SKM-1 (cell line): ENCODE results near the gene RMND1.
A peak's percentile ranks its signal among the peaks of the same experiment; 100 is the strongest.
"Not testable (repeated sequence)": the region's sequence is repeated elsewhere in the genome, so short reads cannot be mapped to it uniquely, and the experiment has no call there.

Experiments used
- DNase-seq: peaks from one replicate; lab custom pipeline; 2025; ENCODE audit not compliant: unreplicated experiment; lab: John Stamatoyannopoulos, UW

The RMND1 gene, protein sequence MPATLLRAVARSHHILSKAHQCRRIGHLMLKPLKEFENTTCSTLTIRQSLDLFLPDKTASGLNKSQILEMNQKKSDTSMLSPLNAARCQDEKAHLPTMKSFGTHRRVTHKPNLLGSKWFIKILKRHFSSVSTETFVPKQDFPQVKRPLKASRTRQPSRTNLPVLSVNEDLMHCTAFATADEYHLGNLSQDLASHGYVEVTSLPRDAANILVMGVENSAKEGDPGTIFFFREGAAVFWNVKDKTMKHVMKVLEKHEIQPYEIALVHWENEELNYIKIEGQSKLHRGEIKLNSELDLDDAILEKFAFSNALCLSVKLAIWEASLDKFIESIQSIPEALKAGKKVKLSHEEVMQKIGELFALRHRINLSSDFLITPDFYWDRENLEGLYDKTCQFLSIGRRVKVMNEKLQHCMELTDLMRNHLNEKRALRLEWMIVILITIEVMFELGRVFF

DNA sequence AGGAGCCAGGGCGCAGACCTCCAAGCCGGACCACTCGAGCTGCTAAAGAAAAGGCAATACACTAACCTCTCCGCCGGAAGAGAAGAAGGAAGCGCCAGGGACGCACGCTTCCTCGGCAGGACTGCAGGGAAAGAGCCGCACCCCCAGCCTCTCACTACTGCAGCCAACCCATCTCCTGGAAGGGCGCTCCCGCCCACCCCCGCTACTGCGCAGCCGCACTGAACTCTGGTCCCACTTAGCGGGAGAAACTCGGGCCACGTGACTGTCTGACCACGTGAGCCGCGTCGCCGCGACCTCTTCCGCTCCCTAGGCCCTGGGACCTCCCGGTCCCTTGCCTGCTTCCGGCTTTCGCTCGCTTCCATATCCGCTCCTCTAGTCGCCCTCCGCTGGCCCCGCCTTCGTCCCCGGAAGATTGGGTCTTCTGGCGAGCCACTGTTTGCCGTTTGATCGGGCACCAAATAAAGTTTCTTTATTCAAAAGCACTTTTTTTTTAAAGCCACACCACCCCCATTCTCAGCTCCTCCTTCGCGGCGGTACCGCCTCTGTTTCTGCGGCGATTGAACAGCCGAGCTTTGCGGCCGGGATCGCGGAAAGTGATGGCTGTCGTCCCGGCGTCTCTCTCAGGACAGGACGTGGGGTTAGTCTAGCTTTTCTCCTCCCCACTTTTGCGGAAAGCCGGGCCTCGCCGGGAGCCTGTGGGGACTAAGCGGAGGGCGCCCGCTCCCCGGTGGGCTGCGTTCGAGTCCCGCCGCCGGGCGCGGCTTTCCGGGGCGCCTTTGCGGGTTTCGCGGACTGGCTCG is at the start of gene RMND1:
TSS of gene RMND1 (minus strand) at position 177 of the 800 bp plus-strand sequence. CDS start 6,315 bp downstream, outside the sequence.
- DNase-seq, result peak; percentile 99

DNA sequence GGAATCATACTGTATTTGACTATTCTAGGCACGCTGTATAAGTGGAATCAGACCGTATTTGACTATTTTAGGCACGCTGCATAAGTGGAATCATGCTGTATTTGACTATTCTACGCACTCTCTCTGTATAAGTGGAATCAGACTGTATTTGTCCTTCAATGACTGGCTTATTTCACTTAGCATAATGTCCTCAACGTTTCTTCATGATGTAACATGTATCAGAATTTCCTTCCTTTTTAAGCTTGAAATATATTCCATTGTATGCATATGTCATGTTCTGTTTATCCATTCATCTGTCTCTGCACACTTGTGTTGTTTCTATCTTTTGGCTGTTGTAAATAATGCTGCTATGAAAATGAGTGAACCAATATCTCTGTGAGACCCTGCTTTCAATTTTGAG is 47.6 kb upstream of the RMND1 start:
- no peak for DNase-seq

DNA sequence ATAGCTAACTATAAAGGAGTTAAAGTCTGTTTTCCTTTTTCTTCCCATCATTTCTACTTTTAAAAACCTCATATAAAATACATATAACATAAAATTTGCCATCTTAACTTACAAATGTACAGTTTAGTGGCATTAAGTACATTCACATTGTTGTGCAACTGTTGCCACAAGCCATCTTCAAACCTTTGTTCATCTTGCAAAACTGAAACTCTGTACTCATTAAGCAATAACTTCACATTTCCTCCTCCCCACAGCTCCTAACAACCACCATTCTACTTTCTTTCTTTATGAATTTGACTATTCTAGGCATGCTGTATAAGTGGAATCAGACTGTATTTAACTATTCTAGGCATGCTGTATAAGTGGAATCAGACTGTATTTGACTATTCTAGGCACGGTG is 46.4 kb upstream of the RMND1 start:
- peak; percentile 75 for DNase-seq

DNA sequence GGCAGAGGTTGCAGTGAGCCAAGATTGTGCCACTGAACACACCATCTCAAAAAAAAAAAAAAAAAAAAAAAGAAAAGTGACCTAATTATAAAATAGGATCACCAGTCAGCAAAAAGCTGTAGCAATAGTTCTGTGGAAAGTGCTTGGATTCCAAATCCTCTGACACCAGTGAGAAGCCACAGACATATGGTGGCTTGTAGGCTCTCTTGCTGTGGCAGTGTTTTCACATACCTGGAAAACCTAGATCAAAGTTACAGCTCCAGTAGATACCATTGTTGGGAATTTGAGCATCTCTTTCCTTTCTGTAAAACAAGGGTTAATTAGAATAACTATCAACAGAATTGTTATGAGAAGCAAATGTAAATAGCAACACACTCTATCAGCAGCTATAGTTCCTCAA is 46.0 kb upstream of the RMND1 start:
- no peak for DNase-seq

DNA sequence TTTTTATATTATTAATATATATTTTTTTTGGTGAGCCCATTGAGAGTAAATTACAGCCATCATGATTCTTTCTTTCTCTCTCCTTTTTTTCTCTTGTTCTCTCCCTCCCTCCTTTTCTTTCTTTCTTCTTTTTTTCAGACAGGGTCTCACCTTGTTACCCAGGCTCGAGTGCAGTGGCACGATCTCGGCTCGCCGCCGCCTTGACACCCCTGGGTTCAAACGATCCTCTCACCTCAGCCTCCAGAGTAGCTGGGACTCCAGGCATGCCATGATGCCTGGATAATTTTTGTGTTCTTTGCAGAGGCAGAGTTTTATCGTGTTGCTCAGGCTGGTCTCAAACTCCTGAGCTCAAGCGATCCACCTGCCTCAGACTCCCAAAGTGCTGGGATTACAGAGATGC is 43.5 kb upstream of the RMND1 start:
- no peak for DNase-seq

DNA sequence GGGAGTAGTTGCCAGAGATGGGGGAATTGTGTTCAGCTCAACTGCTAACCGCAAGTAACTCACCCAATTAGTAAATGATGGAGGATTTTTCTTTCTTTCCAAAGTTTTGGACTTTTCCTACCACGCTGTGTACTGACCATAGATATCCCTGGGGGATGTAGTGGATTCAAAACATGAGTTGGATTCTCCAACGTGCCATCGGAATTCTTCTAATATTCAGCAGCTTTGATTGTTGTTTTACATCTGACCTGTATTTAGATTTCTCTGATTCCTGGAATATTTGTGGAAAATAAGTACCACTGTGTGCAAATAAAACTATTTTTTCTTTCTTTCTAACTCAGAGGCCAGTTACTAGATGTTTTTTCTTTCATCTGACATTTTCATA is 43.0 kb upstream of the RMND1 start:
- DNase-seq, result no peak

DNA sequence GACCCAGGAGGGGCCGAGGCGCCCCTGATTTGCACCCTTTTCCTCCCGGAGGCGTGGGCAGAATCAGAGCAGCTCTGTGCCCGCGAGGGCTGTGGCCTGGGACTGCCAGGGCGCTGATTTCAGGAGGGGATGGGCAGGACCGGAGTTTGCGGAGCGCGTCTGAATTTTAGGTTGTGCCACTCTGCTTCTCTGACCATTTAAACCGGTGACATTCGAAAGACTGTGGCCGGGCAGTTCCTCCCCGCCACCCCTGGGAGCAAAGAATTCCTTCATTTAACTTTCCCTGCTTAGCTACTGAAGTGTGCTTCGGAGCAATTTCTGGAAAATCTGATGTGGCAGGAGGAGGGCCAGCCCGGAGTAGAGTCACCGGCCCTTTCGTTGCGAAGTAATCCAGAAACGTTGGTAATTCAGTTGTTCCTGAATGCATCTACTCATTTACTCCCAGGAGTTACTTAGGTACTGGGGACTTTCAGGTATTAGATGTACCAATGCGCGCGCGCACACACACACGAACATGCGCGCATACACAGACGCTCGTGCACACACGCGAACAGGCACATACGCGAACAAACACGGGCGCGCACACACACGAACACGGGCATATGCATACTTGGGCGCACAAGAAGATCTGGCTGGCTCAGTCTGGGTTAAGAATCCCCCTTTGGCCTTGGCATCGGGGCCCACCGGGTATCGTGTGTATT is 42.5 kb upstream of the RMND1 start:
- DNase-seq, result no peak

DNA sequence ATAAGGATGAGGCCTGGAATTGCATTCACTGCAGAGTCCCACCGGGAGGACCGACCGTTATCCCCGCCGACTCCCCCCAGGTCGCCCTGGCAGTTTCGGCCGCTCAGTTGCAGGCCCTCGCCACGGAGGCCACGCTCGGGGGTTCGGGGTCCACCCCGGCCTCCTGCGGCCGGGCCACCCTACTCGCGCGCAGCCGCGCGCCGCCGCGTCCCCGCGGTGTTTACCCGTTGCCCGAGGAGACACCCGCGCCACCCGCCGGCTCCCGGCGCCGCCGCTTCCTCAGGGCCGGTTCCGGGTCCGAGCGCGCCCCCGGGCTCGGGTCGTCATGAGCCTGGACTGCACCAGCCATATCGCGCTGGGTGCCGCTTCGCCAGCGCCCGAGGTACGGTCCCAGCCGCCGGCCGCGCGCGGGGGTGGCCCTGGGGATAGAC is 41.9 kb upstream of the RMND1 start, which contains the start of gene CCDC170:
TSS of gene CCDC170 (plus strand) at position 214 of the 431 bp plus-strand sequence. CDS start at position 326, 112 bp downstream.
- DNase-seq, result no peak

DNA sequence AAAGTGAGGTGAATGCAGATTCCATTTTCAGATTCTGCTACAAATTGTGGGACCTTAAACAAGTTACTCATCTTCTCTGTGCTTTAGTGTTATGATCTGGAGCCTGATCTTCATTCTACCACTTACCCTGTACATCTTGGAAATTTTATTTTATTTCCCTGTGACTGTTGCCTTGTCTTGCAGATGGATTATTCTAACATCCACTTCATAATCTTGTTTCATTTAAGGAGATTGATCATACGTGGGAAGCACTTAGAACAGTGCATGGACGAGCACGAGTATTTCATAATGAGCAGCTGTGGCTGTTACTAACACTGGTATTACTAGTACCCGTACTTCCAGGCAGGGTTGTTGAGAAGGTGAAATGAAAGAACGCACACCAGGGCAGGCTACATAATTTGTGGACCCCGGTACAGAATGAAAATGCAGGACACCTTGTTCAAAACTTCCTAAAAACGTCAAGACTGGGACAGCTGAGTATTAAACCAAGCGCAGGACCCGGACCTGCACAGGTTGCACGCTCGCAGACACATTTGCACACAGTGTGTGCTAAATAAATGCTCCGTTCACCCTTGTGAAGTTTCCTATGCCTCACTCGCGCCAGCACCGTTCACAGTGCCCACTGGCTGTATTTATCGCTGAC is 41.4 kb upstream of the RMND1 start:
- no peak for DNase-seq

DNA sequence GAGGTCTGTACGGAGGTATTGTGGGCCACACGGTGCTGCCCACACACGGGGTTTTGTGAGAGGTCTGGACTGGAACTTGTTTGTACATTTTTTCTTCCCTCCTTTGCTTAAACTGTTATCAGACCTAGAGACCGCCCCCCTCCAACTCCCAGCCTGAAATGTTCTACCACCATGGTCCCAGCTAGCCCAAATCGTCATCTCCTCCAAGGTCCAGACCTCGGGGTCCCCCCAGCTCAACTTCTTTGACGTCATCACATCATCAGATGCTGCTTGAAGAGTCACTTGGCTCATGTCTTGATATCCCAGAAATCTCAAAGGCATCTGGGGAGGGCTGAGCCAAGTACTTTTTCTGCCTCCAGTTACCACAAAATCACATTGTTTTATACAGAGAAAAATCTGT is 39.1 kb upstream of the RMND1 start:
- DNase-seq, result no peak

DNA sequence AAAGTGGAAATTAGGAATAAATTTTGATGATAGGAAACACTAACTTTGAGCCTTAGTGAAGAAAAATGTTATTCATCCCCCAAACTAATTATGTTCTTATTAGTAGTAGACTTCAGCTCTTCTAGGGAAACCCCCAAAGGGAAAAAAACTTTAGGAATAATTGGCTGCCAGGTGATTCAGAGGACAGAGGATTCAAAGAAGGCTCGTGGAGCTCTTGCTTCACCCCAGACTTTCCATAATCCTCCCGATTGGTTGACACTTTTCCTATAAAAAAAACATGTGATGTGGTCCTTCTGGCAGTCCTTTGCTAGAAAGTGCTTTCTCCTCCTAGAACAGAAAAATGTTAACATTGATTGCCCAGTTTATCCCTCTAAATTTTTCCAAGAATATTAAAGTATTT is 36.3 kb upstream of the RMND1 start:
- DNase-seq, result no peak

DNA sequence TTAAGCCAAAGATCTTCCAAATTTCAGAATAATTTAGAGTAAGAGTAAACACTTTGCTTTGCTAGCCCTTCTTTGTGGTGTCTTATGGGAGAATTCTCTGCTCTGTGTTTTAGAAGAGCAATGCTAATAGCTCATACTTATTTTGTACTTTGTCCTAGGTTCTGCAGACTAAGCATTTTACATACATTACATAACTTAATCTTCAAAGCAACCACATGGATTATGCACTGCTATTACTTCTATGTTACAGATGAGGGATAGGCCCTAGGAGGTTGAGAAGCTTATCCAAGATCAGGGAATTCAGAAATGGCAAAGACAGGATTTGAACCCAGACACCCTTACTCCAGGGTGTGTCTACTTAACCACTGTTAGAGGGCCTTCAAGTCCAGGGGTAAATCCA is 32.1 kb upstream of the RMND1 start:
- no peak for DNase-seq

DNA sequence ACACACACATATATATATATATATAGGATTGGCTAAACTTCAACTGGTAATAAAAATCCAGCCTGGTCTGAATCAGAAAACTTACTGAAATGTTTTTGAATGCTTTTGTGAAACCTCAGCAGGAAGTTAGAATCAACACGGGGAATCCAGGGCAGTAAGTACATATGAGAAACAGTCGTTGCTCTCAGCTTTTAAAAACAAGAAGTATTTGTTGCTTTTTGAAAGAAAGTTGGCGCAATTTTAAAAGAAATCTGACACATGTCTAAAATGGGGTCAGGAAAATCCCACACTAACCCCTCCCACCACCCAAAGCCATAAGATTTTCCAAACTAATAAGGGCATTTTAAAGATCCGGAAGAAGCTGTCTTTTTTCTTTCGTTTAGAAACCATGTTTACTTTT is 30.4 kb upstream of the RMND1 start:
- DNase-seq, result peak; percentile 17

DNA sequence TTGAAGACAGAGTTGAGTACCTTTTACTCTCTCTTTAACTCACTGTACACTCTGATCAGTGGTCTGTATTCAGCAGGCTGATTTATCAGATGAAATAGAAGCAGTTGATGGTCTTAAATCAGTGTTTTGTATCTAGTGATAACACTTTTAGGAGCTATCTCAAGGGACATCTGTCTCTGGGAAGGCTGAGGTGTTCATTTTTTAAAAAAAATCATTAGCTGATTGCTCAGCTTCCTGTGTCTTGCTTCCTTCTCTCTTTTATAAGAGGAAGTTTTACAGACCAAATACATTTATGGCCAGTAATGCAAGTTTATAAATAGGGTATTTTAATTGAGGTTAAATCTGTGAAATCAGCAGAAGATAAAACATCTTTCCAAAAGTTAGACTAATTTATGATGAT is 29.9 kb upstream of the RMND1 start:
- DNase-seq, result peak; percentile 26

DNA sequence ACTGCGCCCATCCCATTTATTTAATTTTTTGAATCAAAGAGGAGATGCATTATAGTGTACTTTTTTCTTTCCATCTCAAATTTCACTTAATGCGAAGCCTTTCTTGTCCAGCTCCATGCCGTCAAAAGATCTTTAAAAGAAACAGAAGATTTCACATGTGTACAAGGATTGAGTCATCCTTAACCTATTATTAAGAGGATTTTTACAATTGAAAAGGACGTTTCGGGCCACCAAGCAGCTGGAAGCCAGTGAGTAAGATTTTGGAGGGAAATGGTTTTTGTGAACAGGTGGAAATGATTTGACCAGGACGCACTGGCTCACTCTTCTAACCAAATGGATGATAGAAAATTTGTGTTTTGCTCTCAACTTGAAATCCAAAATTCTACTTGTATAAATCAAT is 26.7 kb upstream of the RMND1 start:
- DNase-seq, result no peak

DNA sequence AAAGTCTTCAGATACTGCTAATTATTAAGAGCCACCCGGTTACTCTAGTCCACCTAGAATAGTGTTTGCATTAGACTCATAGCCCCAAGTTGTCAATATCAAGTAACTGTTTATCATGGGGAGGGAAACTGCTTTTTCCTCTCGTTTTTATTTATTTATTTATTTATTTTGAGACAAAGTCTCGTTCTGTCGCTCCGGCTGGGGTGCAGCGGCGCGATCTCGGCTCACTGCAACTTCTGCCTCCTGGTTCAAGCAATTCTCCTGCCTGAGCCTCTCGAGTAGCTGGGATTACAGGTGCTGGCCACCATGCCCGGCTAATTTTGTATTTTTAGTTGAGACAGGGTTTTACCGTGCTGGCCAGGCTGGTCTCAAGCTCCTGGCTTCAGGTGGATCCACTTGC is 25.8 kb upstream of the RMND1 start:
- DNase-seq, result no peak

DNA sequence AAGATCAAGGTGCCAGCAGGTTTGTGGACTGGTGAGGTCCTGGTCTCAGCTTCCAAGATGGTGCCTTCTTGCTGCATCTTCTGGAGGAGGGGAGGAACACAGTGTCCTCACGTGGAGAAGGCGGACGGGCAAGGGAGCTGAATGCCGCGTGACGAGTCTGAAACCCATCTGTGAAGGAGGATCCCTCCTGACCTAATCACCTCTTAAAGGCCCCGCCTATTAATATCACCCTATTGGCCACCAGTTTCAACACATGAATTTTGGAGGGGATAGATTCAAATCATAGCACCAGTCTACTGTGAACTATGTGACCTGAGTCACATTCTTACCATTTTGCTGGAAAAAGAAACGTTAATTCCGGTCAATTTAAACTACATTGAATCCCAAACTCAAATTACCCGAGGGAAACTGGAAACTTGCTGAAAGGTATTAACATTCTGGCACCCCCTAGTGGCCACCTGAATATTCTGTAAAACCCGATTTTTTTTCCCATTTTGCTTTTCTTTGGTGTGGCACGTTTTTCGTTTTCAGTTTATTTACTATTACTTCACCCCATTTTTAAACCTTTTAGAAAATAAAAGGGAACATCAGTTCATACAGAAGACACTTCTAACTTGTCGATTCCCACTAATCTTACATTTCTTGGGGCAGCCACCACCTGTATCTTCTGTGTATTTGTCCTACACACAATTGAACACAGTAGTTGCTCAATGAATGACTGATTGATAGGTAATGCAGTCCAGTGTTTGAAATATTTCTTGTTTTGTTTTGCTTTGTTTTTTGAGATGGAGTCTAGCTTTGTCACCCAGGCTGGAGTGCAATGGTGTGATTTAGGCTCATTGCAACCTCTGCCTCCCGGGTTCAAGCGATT is 24.0 kb upstream of the RMND1 start:
- DNase-seq, result peak; percentile 6

DNA sequence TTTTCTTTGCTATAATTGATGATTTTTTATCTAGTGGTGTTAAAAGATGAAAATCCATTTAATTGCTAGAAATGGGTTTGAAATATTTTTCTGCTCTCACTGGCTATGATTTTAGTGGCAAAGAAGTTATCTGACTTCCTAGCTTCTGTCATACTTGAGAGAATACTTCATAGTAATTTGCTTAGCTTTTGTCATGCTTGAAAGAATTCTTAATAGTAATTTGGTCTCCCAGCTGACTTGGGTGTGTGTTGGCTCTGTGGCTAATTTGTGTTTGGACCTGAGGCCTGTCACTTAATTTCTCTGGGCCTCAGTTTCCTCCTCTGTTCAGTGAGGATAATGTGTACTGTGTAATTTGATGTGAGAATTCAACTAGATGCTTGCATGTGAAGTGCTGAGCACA is 12.8 kb upstream of the RMND1 start:
- DNase-seq, result no peak

DNA sequence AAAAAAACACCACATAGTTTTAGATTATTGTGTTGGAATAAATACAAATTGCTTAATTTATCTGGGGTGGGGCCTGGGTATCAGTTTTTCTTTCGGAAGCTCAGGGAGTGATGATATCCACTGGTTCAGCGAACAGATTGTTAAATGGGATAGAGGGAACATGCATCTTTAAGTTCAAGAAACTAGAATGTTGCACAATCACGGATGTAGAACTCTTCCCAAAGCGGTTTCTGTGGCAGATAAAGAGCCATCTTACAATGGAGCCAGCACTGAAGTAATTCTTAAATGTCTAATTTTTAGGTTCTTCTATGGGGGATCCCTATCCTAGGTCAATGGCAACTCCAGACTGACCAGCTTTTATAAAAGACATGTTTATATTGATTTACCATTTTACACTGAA is 9.7 kb upstream of the RMND1 start:
- DNase-seq, result no peak

DNA sequence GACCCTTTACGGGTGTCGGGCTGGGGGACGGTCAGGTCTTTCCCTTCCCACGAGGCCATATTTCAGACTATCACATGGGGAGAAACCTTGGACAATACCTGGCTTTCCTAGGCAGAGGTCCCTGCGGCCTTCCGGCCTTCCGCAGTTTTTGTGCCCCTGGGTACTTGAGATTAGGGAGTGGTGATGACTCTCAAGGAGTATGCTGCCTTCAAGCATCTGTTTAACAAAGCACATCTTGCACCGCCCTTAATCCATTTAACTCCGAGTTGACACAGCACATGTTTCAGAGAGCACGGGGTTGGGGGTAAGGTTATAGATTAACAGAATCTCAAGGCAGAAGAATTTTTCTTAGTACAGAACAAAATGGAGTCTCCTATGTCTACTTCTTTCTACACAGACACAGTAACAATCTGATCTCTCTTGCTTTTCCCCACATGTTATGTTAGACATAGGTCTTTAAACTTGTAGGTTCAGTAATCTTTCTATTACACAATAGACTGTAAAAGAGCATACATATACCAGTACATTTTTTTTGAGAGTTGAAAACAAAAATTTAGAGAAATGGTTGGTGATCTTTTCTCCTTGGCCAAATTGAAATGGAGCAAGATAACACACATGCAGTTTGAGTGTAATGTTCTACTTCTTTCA is 3.9 kb upstream of the RMND1 start:
- not testable (repeated sequence) for DNase-seq
